Lung (tissue), 12 donors: ENCODE data around the gene BMP2K. TPM values are rescaled to one million over a fixed set of nuclear protein-coding genes. Genes with fewer than 3 reads are reported as not detected.
"Not testable (repeated sequence)": the region's sequence is repeated elsewhere in the genome, so short reads cannot be mapped to it uniquely, and the experiment has no call there.

Experiments
- ATAC-seq: fragments of 200-7000 bp; cut with Tn5 transposase; one replicate; pipeline ENCODE4 v1.9.1; 2020; ENCODE audit warnings: moderate number of reproducible peaks; ENCODE audit not compliant: insufficient read depth, low FRiP score
- DNase-seq, 3 donors: peaks; one replicate each; pipeline ENCODE4 v3.0.0-alpha.2; 2013 to 2017
- H3K27ac ChIP-seq, 2 donors: one replicate each; pipeline ENCODE4 v1.5.1; 2013; ENCODE audit warnings: mild to moderate bottlenecking in 2 of 2, moderate library complexity in 2 of 2, control low read depth in 1 of 2, inconsistent platforms in 1 of 2, low read depth in 1 of 2, low read length in 1 of 2
- H3K27me3 ChIP-seq, 3 donors: one replicate each; pipeline ENCODE4 v1.5.1; 2013; ENCODE audit warnings: low read length in 2 of 3; ENCODE audit not compliant: control insufficient read depth in 3 of 3, insufficient read depth in 3 of 3
- H3K36me3 ChIP-seq, 4 donors: one replicate each; pipeline ENCODE4 v1.5.1; 2013; ENCODE audit warnings: low read length in 4 of 4, mild to moderate bottlenecking in 1 of 4, moderate library complexity in 1 of 4; ENCODE audit not compliant: control insufficient read depth in 4 of 4, insufficient read depth in 4 of 4
- H3K4me1 ChIP-seq, 5 donors: one replicate each; pipeline ENCODE4 v1.5.1; 2013; ENCODE audit warnings: low read length in 5 of 5, mild to moderate bottlenecking in 2 of 5, moderate library complexity in 1 of 5; ENCODE audit not compliant: control insufficient read depth in 5 of 5, insufficient read depth in 5 of 5
- H3K4me3 ChIP-seq: one replicate; pipeline ENCODE4 v1.5.1; 2013; ENCODE audit warnings: mild to moderate bottlenecking, control low read depth, moderate library complexity
- H3K9ac ChIP-seq, 2 donors: one replicate each; pipeline ENCODE4 v1.5.1; 2013; ENCODE audit warnings: low read length in 2 of 2, control low read depth in 1 of 2; ENCODE audit not compliant: insufficient read depth in 1 of 2
- H3K9me3 ChIP-seq, 4 donors: one replicate each; pipeline ENCODE4 v1.5.1; 2013; ENCODE audit warnings: low read length in 3 of 4, mild to moderate bottlenecking in 1 of 4, moderate library complexity in 1 of 4; ENCODE audit not compliant: control insufficient read depth in 4 of 4, insufficient read depth in 3 of 4
- WGBS, 2 donors: extraction: QIAGEN DNeasy Blood & Tissue Kit; methylation state at CpG; one replicate each; pipeline ENCODE4 v1.1.7; 2013; 5-methylcytosine and 5-hydroxymethylcytosine counted together
- polyA plus RNA-seq, 2 donors: library from polyadenylated mRNA; stranded (reverse); fragments of 200-250 nt; gene quantifications; one replicate each; pipeline ENCODE4 v1.2.1, GENCODE V29; 2013
- total RNA-seq, 2 donors: library from RNA; depleted of rRNA in 1 of 2; stranded (reverse); fragments of >200 nt in 1 of 2; gene quantifications; one replicate each; pipeline ENCODE4 v1.2.1, GENCODE V29; 2014 to 2021
- TF ChIP-seq, protein P1 (sequence below): IDR thresholded peaks from 2 replicates; pipeline ENCODE4 v1.5.1; 2012; ENCODE audit warnings: mild to moderate bottlenecking; ENCODE audit errors: control extremely low read depth, extremely low read depth
- donor health status: control.
- donor health status: control.
- donor health status: Bipolar disorder and iron deficiency.
- donor health status: healthy.
- donor health status: DM: yes; HTN: yes; CAD: no.

The BMP2K gene
- total and polyA plus RNA-seq, 4 donors = 10.0 to 89.7 (median 26.0) TPM

DNA sequence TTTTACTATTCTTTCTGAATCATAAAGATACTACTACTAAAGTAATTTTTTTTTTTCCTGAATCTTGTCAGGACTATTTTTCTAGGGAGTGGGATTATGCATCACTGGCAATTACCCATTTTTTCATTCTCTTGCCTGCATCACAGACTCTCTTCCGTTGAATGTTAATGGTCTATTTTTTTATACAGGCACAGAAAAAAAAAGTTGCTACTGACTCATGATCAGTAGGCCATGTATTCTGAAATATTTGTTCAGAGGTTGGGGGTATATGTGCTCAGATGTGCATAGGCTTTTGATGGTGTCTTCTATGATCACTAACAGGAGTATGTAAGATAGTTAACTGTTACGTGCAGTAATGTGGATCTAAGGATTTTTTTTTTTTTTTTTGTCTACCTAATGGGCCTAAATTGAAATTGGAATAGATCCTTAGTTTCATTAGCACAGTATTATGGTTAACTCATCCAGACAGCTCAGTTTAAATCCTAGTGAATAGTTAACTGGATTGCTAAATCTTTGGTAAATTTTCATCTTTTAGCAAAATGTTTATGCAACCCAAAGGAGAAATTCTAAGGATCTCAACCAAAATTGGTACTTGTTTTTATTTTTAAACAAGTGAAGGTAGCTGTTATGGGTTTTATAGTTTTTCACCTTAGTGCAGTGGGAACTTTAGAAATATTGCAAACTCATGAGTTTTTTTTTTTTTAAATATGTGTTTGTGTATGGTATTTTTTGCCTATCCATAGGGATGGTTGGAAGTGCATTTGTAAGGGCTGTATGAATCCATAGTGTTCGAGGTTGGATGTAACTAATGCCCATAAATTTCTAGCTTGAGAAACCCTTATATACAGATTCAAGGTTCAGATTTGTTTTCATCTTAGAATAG is 12.1 kb downstream of the BMP2K start:
- TF ChIP-seq, protein P1, sequence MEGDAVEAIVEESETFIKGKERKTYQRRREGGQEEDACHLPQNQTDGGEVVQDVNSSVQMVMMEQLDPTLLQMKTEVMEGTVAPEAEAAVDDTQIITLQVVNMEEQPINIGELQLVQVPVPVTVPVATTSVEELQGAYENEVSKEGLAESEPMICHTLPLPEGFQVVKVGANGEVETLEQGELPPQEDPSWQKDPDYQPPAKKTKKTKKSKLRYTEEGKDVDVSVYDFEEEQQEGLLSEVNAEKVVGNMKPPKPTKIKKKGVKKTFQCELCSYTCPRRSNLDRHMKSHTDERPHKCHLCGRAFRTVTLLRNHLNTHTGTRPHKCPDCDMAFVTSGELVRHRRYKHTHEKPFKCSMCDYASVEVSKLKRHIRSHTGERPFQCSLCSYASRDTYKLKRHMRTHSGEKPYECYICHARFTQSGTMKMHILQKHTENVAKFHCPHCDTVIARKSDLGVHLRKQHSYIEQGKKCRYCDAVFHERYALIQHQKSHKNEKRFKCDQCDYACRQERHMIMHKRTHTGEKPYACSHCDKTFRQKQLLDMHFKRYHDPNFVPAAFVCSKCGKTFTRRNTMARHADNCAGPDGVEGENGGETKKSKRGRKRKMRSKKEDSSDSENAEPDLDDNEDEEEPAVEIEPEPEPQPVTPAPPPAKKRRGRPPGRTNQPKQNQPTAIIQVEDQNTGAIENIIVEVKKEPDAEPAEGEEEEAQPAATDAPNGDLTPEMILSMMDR = no peak
- 92 to 95% methylated on average over 3 of the region's 3 CpGs for WGBS, 2 donors
- Histone ChIP-seq H3K4me1 (peaks cover 0 to 20% (median 3%) of the 10 kb centered on the region in 5 donors), H3K36me3 (no peaks in the 10 kb centered on the region), H3K9me3 (no peaks in the 10 kb centered on the region), H3K9ac (no peak overlapping the region), H3K4me3 (no peak overlapping the region), H3K27ac (no peak overlapping the region), H3K27me3 (no peaks in the 10 kb centered on the region)
- no peak for DNase-seq
- ATAC-seq = no peak

DNA sequence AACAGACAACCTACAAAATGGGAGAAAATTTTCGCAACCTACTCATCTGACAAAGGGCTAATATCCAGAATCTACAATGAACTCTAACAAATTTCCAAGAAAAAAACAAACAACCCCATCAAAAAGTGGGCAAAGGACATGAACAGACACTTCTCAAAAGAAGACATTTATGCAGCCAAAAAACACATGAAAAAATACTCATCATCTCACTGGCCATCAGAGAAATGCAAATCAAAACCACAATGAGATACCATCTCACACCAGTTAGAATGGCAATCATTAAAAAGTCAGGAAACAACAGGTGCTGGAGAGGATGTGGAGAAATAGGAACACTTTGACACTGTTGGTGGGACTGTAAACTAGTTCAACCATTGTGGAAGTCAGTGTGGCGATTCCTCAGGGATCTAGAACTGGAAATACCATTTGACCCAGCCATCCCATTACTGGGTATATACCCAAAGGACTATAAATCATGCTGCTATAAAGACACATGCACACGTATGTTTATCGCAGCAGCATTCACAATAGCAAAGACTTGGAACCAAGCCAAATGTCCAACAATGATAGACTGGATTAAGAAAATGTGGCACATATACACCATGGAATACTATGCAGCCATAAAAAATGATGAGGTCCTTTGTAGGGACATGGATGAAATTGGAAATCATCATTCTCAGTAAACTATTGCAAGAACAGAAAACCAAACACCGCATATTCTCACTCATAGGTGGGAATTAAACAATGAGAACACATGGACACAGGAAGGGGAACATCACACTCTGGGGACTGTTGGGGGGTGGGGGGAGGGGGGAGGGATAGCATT is 19.7 kb downstream of the BMP2K start:
- not testable (repeated sequence) for H3K4me1 ChIP-seq, H3K9ac ChIP-seq, H3K27me3 ChIP-seq, DNase-seq, H3K4me3 ChIP-seq, H3K36me3 ChIP-seq, ATAC-seq, H3K27ac ChIP-seq, H3K9me3 ChIP-seq
- WGBS, 2 donors = 84 to 96% methylated on average over 3 to 4 of the region's 5 CpGs

DNA sequence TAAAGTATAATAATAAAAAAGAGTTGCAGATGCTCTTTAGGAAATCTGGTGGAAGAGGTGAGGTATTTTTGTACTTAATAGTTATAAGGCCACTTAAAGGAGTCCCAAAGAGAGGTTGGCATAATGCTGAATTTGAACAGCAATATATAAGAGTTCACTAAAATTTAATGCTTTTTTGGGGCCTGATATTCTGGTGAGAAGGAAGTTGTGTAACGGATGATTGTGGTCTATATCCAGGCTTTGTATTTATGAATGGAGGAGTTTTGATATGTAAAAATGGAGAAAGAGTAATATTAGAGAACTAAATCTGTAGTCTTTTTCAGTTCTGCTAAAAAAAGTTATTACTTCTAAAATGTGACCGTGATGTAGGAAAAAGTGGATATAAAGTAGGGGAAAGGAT is 20.4 kb downstream of the BMP2K start:
- H3K4me3 ChIP-seq = no peak overlapping the region
- H3K27ac ChIP-seq = no peak overlapping the region
- 26 to 70% methylated on average over 2 of the region's 2 CpGs for WGBS, 2 donors
- no peaks in the 10 kb centered on the region for H3K27me3 ChIP-seq
- no peaks in the 10 kb centered on the region for H3K9me3 ChIP-seq
- ATAC-seq = no peak
- peaks cover 0 to 2% (median under 1%) of the 10 kb centered on the region in 4 donors for H3K36me3 ChIP-seq
- peaks cover 0 to 5% (median 0%) of the 10 kb centered on the region in 5 donors for H3K4me1 ChIP-seq
- H3K9ac ChIP-seq = no peak overlapping the region
- DNase-seq = no peak
- TF ChIP-seq, protein P1 = no peak

DNA sequence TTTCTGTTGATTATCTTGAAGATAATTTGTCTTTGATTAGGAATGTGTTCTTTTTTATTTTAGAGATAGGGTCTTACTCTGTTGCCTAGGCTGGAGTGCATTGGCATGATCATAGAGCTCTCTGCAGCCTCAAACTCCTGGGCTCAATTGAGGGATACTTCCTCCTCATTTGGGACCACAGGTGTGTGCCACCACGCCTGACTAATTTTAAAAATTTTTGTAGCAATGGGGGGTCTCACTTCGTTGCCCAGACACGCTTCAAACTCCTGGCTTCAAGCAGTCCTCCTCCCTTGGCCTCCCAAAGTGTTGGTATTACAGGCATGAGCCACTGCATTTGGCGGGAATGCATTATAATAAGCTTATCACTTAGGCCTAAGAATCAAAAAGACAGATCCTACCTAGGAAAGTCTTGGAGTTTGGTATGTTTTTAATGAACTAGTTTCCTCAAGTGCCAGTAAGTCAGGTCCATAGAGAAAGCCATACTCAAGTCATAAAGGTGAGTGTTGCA is 21.7 kb downstream of the BMP2K start:
- H3K9ac ChIP-seq = no peak overlapping the region
- WGBS, 2 donors = 94 to 95% methylated on average over 4 of the region's 4 CpGs
- TF ChIP-seq, protein P1 = no peak

More for the DNA sequence above, 21.7 kb downstream of the BMP2K start:
- Histone ChIP-seq H3K27ac (no peak overlapping the region), H3K36me3 (peaks cover 0 to 2% (median under 1%) of the 10 kb centered on the region in 4 donors), H3K4me3 (no peak overlapping the region), H3K9me3 (peaks cover 0 to 3% (median 0%) of the 10 kb centered on the region in 4 donors), H3K4me1 (peaks cover 0 to 8% (median 0%) of the 10 kb centered on the region in 5 donors), H3K27me3 (no peaks in the 10 kb centered on the region)
- DNase-seq = no peak
- no peak for ATAC-seq
